ENCODE results near the gene PARD6A.

- no peak for TF ChIP-seq CTCF (IDR thresholded peaks at IDR 0.05)
- no peak for TF ChIP-seq POLR2AphosphoS5 (IDR thresholded peaks at IDR 0.05)
Observed at GRCh38 chr16:67703626-67704025, 42.9 kb downstream of the PARD6A start.
